K562 (cell line): ENCODE data around the gene RFNG.

Source experiments
- CREBBP ChIP-seq: IDR thresholded peaks from one replicate; pipeline ENCODE4 v1.6.1; 2012; ENCODE audit warnings: low read depth, mild to moderate bottlenecking, control low read depth, inconsistent platforms, low read length
- MEF2A ChIP-seq: IDR thresholded peaks from 2 replicates; pipeline ENCODE4 v1.6.1; 2011; ENCODE audit warnings: low read depth, mild to moderate bottlenecking, low read length, moderate library complexity; ENCODE audit not compliant: control insufficient read depth
- MYC ChIP-seq, 2 experiments: fragments of 250-450 bp in 1 of 2; sonication (Bioruptor Pico) in 1 of 2; IDR thresholded peaks; 2 replicates each; pipeline versions ENCODE4 v1.5.1 to v1.6.1; 2012 to 2021; ENCODE audit warnings: low read depth in 2 of 2, borderline replicate concordance in 1 of 2, improper control_type of control experiment in 1 of 2, low read length in 1 of 2, mild to moderate bottlenecking in 1 of 2, moderate library complexity in 1 of 2
- NR3C1 ChIP-seq: sonication (generic); formaldehyde crosslinking; IDR thresholded peaks from 2 replicates; pipeline ENCODE4 v1.8.1; 2022; ENCODE audit warnings: missing genetic modification reagents
- PTBP1 ChIP-seq: fragments of 200-400 bp; formaldehyde crosslinking; IDR thresholded peaks from 2 replicates; pipeline ENCODE4 v1.6.1; 2017; ENCODE audit warnings: low read depth, low read length

DNA sequence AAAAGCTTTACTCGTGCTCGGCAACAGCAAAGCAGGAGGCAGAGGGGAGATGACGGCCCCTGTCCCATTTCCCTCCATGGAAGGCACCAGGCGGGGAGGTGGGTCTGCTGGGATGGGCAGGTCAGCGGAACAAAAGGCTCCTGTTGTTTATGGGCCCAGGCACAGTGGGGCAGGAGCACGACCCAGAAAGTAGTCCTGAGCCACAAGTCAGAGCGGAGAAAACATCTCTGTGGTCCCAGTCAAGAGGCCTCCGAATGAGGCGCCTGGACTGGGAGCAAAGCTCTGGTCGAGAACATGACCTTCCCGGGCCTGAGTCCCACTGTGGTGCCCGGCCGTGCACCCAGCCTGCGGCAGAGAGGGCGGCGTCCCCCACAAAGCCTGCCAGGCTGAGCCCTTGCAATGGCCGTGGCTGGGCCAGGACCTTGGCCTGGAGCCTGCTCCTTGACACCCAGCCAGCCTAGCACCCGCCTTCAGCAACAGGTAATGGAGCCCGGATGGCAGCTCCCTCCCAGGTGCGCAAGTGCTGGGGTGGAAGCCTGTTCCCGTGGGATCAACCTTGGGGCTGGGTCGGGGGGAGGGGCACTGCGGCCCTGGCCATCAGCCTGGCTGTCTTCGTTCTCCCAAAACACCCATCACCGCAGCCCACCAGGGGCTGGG lies 3.6 kb downstream of the RFNG start:
- no peak for TF ChIP-seq NR3C1
- TF ChIP-seq MEF2A, result no peak
- TF ChIP-seq CREBBP, result no peak
- no peak for TF ChIP-seq MYC (IDR thresholded peaks at IDR 0.05; ENCODE audit: low read depth, low read length)
- no peak for TF ChIP-seq MYC (CRISPR knock-in tag; IDR thresholded peaks at IDR 0.05; ENCODE audit: borderline replicate concordance, low read depth)
- no peak for TF ChIP-seq PTBP1
